ENCODE measurements around the gene ACP2.

GRCh38 chr11:47288066-47288465, 39.5 kb upstream of the ACP2 start:
- TF ChIP-seq POLR2A (IDR thresholded peaks at IDR 0.05): no peak
- no peak for TF ChIP-seq CTCF (IDR thresholded peaks at IDR 0.05)

Data from testis (tissue), 2 donors.